Kidney (tissue), 14 donors: ENCODE measurements around the gene CAPN13. TPM values are rescaled to one million over a fixed set of nuclear protein-coding genes. Genes with fewer than 3 reads are reported as not detected.

Source experiments
- DNase-seq, 5 donors: peaks; one replicate each; pipeline ENCODE4 v3.0.0-alpha.2; 2013 to 2020
- FAIRE-seq: peaks from 2 replicates; lab custom pipeline; 2012; peaks lifted over from hg19 to GRCh38; lab: Jason Lieb, UNC
- H3K27ac ChIP-seq, 2 donors: one replicate each; pipeline ENCODE4 v1.7.0; 2013; ENCODE audit warnings: low read depth in 2 of 2, low read length in 2 of 2, inconsistent platforms in 1 of 2
- H3K27me3 ChIP-seq: one replicate; pipeline ENCODE4 v1.7.1; 2013; ENCODE audit warnings: low read length, inconsistent platforms; ENCODE audit not compliant: control insufficient read depth, insufficient read depth
- H3K36me3 ChIP-seq, 3 donors: one replicate each; pipeline versions ENCODE4 v1.7.0 to v1.7.1; 2013; ENCODE audit warnings: low read length in 3 of 3, control low read depth in 1 of 3, inconsistent platforms in 1 of 3; ENCODE audit not compliant: insufficient read depth in 3 of 3, control insufficient read depth in 2 of 3
- H3K4me1 ChIP-seq, 3 donors: one replicate each; pipeline versions ENCODE4 v1.7.0 to v1.7.1; 2013; ENCODE audit warnings: low read length in 3 of 3, inconsistent platforms in 1 of 3, low read depth in 1 of 3; ENCODE audit not compliant: control insufficient read depth in 2 of 3, insufficient read depth in 2 of 3
- H3K4me3 ChIP-seq, 3 donors: one replicate each; pipeline versions ENCODE4 v1.7.0 to v1.8.1; 2013; ENCODE audit warnings: low read length in 3 of 3, control low read depth in 1 of 3, inconsistent platforms in 1 of 3
- H3K9ac ChIP-seq, 3 donors: one replicate each; pipeline versions ENCODE4 v1.7.0 to v1.7.1; 2013; ENCODE audit warnings: low read length in 3 of 3, control low read depth in 1 of 3, inconsistent platforms in 1 of 3
- H3K9me3 ChIP-seq, 3 donors: one replicate each; pipeline versions ENCODE4 v1.7.0 to v1.7.1; 2013; ENCODE audit warnings: low read length in 3 of 3, control low read depth in 1 of 3, inconsistent platforms in 1 of 3; ENCODE audit not compliant: control insufficient read depth in 2 of 3, insufficient read depth in 1 of 3
- intact Hi-C: fragments of 100-400 bp; cut with DNase I; formaldehyde crosslinking; loops from one replicate; pipeline ENCODE4 v1.11.1; 2022
- polyA plus RNA-seq: library from polyadenylated mRNA; stranded (reverse); fragments of 350-450 nt; fragmentation: Illumina TruSeq; extraction: RNeasy Lipid Tissue Mini Kit (QIAGEN cat#74804); gene quantifications from one replicate; pipeline ENCODE4 v1.2.3, GENCODE V29; 2014; ENCODE audit warnings: low read depth, low replicate concordance; ENCODE audit not compliant: insufficient read depth
- total RNA-seq: library from RNA; stranded (reverse); fragmentation: NEBNext Ultra II Directional; extraction: Animal tissue kit (Norgen Biotek cat#: 25700); gene quantifications from one replicate; pipeline ENCODE4 v1.2.1, GENCODE V29; 2021
- TF ChIP-seq, protein P1 (sequence below): IDR thresholded peaks from 3 replicates; pipeline ENCODE4 v1.5.1; 2012; ENCODE audit warnings: mild to moderate bottlenecking, moderate library complexity, borderline replicate concordance; ENCODE audit not compliant: insufficient read depth; ENCODE audit errors: extremely low read depth
- donor health status: control.
- donor health status: control.
- donor health status: control.
- donor health status: control.
- donor health status: control.
- donor health status: DM: yes; HTN: yes; CAD: no.
- donor health status: Normal renal cell carcinoma (clear cell type).

CAPN13 gene
- total and polyA plus RNA-seq, 2 donors from 2014 or later = 3.4 to 9.2 TPM

DNA sequence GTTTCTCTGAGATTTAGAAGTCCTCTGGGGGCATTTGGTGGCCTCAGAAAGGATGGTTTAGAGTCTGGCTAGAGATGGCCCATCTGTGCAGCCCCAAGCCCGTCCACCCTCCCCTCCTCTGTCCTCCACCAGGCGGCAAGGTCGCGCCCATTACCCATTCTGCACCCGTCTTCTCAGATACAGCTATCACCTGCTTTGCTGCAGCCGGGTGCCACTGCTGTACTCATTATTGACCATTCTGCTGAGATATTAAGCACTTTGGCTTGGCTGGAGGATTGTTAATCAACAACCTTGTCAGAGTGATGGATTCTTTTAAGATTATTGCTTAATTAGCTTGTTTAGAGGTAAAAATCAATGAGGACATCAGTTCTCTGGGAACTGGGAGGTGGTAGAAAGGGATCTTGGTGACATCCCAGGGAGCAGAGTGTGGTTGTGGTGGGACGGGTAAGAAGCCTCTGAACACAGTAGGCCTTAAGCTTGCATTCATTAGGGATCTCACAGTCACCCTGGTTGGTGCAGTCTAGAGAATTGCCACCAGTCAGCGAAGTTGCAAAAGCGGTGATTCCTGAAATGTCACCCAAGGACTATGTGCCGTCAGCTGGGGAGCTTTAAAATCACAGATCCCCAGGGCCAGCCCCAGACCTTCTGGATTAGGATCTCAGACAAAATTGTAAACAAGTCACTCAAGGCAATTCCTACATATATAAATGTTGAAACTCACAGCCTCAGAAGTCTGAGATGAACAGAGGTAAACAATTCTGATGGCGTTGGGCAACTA is 90.9 kb downstream of the CAPN13 start:
- H3K4me3 ChIP-seq = no peak overlapping the region
- peak in 1 of 5 donors; percentile 8 for DNase-seq
- intact Hi-C loops = loop anchor here (10.0 kb wide), 2 partner anchors 448 to 618 kb away; no protein-coding TSS in a partner anchor
- no peak overlapping the region for H3K9ac ChIP-seq
- H3K27me3 ChIP-seq = no peaks in the 10 kb centered on the region
- FAIRE-seq = no peak
- no peaks in the 10 kb centered on the region for H3K9me3 ChIP-seq
- no peak overlapping the region for H3K27ac ChIP-seq
- H3K36me3 ChIP-seq = no peaks in the 10 kb centered on the region
- no peaks in the 10 kb centered on the region for H3K4me1 ChIP-seq
- TF ChIP-seq, protein P1, sequence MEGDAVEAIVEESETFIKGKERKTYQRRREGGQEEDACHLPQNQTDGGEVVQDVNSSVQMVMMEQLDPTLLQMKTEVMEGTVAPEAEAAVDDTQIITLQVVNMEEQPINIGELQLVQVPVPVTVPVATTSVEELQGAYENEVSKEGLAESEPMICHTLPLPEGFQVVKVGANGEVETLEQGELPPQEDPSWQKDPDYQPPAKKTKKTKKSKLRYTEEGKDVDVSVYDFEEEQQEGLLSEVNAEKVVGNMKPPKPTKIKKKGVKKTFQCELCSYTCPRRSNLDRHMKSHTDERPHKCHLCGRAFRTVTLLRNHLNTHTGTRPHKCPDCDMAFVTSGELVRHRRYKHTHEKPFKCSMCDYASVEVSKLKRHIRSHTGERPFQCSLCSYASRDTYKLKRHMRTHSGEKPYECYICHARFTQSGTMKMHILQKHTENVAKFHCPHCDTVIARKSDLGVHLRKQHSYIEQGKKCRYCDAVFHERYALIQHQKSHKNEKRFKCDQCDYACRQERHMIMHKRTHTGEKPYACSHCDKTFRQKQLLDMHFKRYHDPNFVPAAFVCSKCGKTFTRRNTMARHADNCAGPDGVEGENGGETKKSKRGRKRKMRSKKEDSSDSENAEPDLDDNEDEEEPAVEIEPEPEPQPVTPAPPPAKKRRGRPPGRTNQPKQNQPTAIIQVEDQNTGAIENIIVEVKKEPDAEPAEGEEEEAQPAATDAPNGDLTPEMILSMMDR = no peak

GRCh38 chr2:30714811-30715709 is 92.2 kb downstream of the CAPN13 start:
- Histone ChIP-seq H3K27me3 (no peaks in the 10 kb centered on the region), H3K36me3 (no peaks in the 10 kb centered on the region), H3K9ac (no peak overlapping the region), H3K9me3 (no peaks in the 10 kb centered on the region), H3K27ac (no peak overlapping the region), H3K4me3 (no peak overlapping the region), H3K4me1 (no peaks in the 10 kb centered on the region)
- intact Hi-C loops = loop anchor here (10.0 kb wide), 2 partner anchors 450 to 620 kb away; no protein-coding TSS in a partner anchor
- peak in 1 of 5 donors; percentile 6 for DNase-seq
- TF ChIP-seq, protein P1 = no peak
- FAIRE-seq = no peak

DNA sequence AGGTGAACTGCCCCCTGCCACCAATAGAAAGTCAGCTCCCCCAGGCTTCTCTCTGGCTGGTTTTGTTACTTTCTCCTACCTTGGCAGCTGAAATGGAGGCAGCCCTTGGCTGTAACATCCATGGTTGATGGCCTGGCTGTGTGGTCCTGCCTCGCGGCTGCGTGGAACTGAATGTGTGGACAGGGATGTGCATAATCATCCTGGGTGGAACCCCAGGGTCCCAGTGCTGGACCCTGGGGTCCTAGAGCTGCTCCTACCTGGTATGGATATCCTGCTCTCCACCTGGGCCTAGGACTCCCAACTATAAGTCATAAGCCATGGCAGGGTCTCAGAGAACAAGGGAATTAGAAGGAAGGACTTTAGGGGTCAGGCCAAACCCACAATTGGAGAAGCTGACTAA is 93.5 kb downstream of the CAPN13 start:
- Histone ChIP-seq H3K36me3 (no peaks in the 10 kb centered on the region), H3K9ac (no peak overlapping the region), H3K9me3 (no peaks in the 10 kb centered on the region), H3K27ac (no peak overlapping the region), H3K27me3 (no peaks in the 10 kb centered on the region), H3K4me3 (no peak overlapping the region), H3K4me1 (no peaks in the 10 kb centered on the region)
- FAIRE-seq = no peak
- DNase-seq = no peak
- intact Hi-C loops = loop anchor here (10.0 kb wide), 2 partner anchors 451 to 621 kb away; no protein-coding TSS in a partner anchor
- TF ChIP-seq, protein P1 = no peak
